IMR-90 (cell line): Measurements from ENCODE around the gene RBBP7. TPM values are rescaled to one million over a fixed set of nuclear protein-coding genes. Genes with fewer than 3 reads are reported as not detected.
A peak's percentile ranks its signal among the peaks of the same experiment; 100 is the strongest.

Experiments used
- ATAC-seq: fragments of 200-7000 bp; cut with Tn5 transposase; 2 replicates; pipeline ENCODE4 v1.9.1; 2020; ENCODE audit warnings: low read depth, mild to moderate bottlenecking, moderate library complexity
- BruUV-seq: library from RNA; stranded (reverse); fragments of 400-500 nt; replicated peaks from 2 replicates; lab custom pipeline; 2021; lab: Mats Ljungman, UMichigan
- CTCF ChIA-PET: fragments of 300-600 bp; formaldehyde crosslinking; extraction: SDS; loops from one replicate; lab custom pipeline; 2021; ENCODE audit warnings: antibody characterized with exemption; lab: Yijun Ruan, JAX
- POLR2A ChIA-PET: fragments of 300-600 bp; sonication (Branson Sonifier 250); formaldehyde crosslinking; loops from one replicate; lab custom pipeline; 2022; ENCODE audit warnings: antibody characterized with exemption; ENCODE audit not compliant: unreplicated experiment; lab: Charles Lee
- DNase-seq: peaks from one replicate; pipeline ENCODE4 v3.0.0; 2013
- H2AFZ ChIP-seq: replicated peaks from 2 replicates; pipeline ENCODE3; 2013; ENCODE audit warnings: low read length, mild to moderate bottlenecking; ENCODE audit not compliant: poor library complexity
- H2AK5ac ChIP-seq: 2 replicates; pipeline ENCODE4 v1.6.1; 2013; ENCODE audit warnings: low read depth, low read length, inconsistent platforms
- H2AK9ac ChIP-seq: replicated peaks from 2 replicates; pipeline ENCODE3; 2013; ENCODE audit warnings: mild to moderate bottlenecking, low read depth, low read length, moderate library complexity; ENCODE audit not compliant: poor library complexity
- H2BK120ac ChIP-seq: 2 replicates; pipeline ENCODE4 v1.6.1; 2013; ENCODE audit warnings: low read depth, low read length, inconsistent platforms
- H2BK15ac ChIP-seq: 3 replicates; pipeline ENCODE4 v1.6.1; 2013; ENCODE audit warnings: low read depth, low read length, inconsistent platforms
- H2BK20ac ChIP-seq: 2 replicates; pipeline ENCODE4 v1.6.1; 2013; ENCODE audit warnings: low read depth, mild to moderate bottlenecking, inconsistent platforms, low read length, moderate library complexity
- H2BK5ac ChIP-seq: 2 replicates; pipeline ENCODE4 v1.6.1; 2013; ENCODE audit warnings: mild to moderate bottlenecking, low read depth, low read length, inconsistent platforms; ENCODE audit not compliant: poor library complexity, severe bottlenecking
- H3K14ac ChIP-seq: replicated peaks from 2 replicates; pipeline ENCODE4 v1.6.1; 2013; ENCODE audit warnings: low read depth, low read length, inconsistent platforms
- H3K18ac ChIP-seq: 2 replicates; pipeline ENCODE4 v1.6.1; 2013; ENCODE audit warnings: low read depth, low read length, control low read depth
- H3K23ac ChIP-seq: 2 replicates; pipeline ENCODE4 v1.6.1; 2013; ENCODE audit warnings: low read depth, low read length, inconsistent platforms
- H3K27ac ChIP-seq: 2 replicates; pipeline ENCODE4 v1.5.1; 2013; ENCODE audit warnings: mild to moderate bottlenecking, control low read depth, low read length; ENCODE audit not compliant: insufficient read depth
- H3K27me3 ChIP-seq: 2 replicates; pipeline ENCODE4 v1.6.1; 2013; ENCODE audit warnings: low read length; ENCODE audit not compliant: control insufficient read depth, insufficient read depth
- H3K36me3 ChIP-seq: 2 replicates; pipeline ENCODE4 v1.6.1; 2013; ENCODE audit warnings: low read length, mixed read lengths; ENCODE audit not compliant: control insufficient read depth, insufficient read depth
- H3K4ac ChIP-seq: 2 replicates; pipeline ENCODE4 v1.6.1; 2013; ENCODE audit warnings: low read depth, low read length, inconsistent platforms
- H3K4me1 ChIP-seq: 2 replicates; pipeline ENCODE4 v1.6.1; 2013; ENCODE audit warnings: low read length, mixed read lengths; ENCODE audit not compliant: control insufficient read depth, insufficient read depth
- H3K4me2 ChIP-seq: 2 replicates; pipeline ENCODE4 v1.6.1; 2013; ENCODE audit warnings: low read depth, mild to moderate bottlenecking, control low read depth, low read length, moderate library complexity
- H3K4me3 ChIP-seq: 2 replicates; pipeline ENCODE4 v1.5.1; 2013; ENCODE audit warnings: low read depth, mild to moderate bottlenecking, control low read depth, low read length, moderate library complexity; ENCODE audit not compliant: insufficient read depth
- H3K56ac ChIP-seq: 2 replicates; pipeline ENCODE4 v1.6.1; 2013; ENCODE audit warnings: low read length, inconsistent platforms; ENCODE audit not compliant: insufficient read depth; ENCODE audit errors: extremely low read depth
- H3K79me1 ChIP-seq, 2 experiments: 2 replicates each; pipeline ENCODE4 v1.6.1; 2013; ENCODE audit warnings: low read length in 2 of 2, inconsistent platforms in 1 of 2, low read depth in 1 of 2
- H3K9ac ChIP-seq: 2 replicates; pipeline ENCODE4 v1.6.1; 2013; ENCODE audit warnings: low read depth, low read length, control low read depth
- H3K9me1 ChIP-seq: 2 replicates; pipeline ENCODE4 v1.6.1; 2013; ENCODE audit warnings: low read length, inconsistent platforms; ENCODE audit not compliant: insufficient read depth
- H3K9me3 ChIP-seq: 2 replicates; pipeline ENCODE4 v1.6.1; 2013; ENCODE audit warnings: low read length; ENCODE audit not compliant: control insufficient read depth, insufficient read depth
- H4K20me1 ChIP-seq: 2 replicates; pipeline ENCODE4 v1.6.1; 2013; ENCODE audit warnings: low read length, inconsistent platforms; ENCODE audit not compliant: insufficient read depth
- H4K5ac ChIP-seq: 2 replicates; pipeline ENCODE4 v1.6.1; 2013; ENCODE audit warnings: mild to moderate bottlenecking, low read depth, low read length, control low read depth
- H4K8ac ChIP-seq, 2 experiments: 2 replicates each; pipeline ENCODE4 v1.6.1; 2013; ENCODE audit warnings: low read depth in 2 of 2, low read length in 2 of 2, control low read depth in 1 of 2, inconsistent platforms in 1 of 2
- H4K91ac ChIP-seq: 2 replicates; pipeline ENCODE4 v1.6.1; 2013; ENCODE audit warnings: low read depth, low read length, inconsistent platforms; ENCODE audit not compliant: insufficient read depth
- CEBPB ChIP-seq: IDR thresholded peaks from 2 replicates; pipeline ENCODE4 v1.6.1; 2012; ENCODE audit warnings: low read depth, low read length, improper control_type of control experiment
- RFX5 ChIP-seq: IDR thresholded peaks from 2 replicates; pipeline ENCODE4 v1.8.0; 2012; ENCODE audit warnings: low read depth, mild to moderate bottlenecking, low read length, moderate library complexity
- WGBS, 2 experiments: methylation state at CpG; one replicate each; pipeline versions ENCODE4 v1.1.5 to v1.1.7; 2013; ENCODE audit warnings: missing lambda C conversion rate in 2 of 2; ENCODE audit not compliant: insufficient read length in 1 of 2; ENCODE audit errors: extremely low coverage in 2 of 2; 5-methylcytosine and 5-hydroxymethylcytosine counted together
- dilution Hi-C: fragments of 300-500 bp; cut with HindIII; formaldehyde crosslinking; loops from one replicate; pipeline ENCODE4 v1.14.3; 2018; ENCODE audit warnings: low sequenced_read_pairs; ENCODE audit not compliant: unreplicated experiment
- in situ Hi-C: fragments of 300-500 bp; cut with MboI; formaldehyde crosslinking; loops from 3 replicates; pipeline ENCODE4 v1.14.3; 2019; ENCODE audit warnings: low sequenced_read_pairs, inconsistent platforms, mixed read lengths
- intact Hi-C: fragments of 100-400 bp; cut with micrococcal nuclease; formaldehyde crosslinking; loops from 2 replicates; pipeline ENCODE4 v1.10.0; 2022
- polyA plus RNA-seq, 3 experiments: library from polyadenylated mRNA; depleted of rRNA; stranded (reverse); fragments of >200 nt; gene quantifications; 2 replicates each; pipeline ENCODE4 v1.2.3, GENCODE V29; 2012; ENCODE audit warnings: low replicate concordance in 1 of 3
- total RNA-seq: library from RNA; depleted of rRNA; stranded (reverse); fragments of >200 nt; gene quantifications from 2 replicates; pipeline ENCODE4 v1.2.3, GENCODE V29; 2012
- TF ChIP-seq, protein P1 (sequence below): fragments of 150-350 bp; IDR thresholded peaks from 2 replicates; pipeline ENCODE4 v1.6.1; 2017; ENCODE audit warnings: mild to moderate bottlenecking, antibody characterized with exemption, low read length, low read depth
- TF ChIP-seq, protein P2 (sequence below): conservative IDR thresholded peaks from 2 replicates; pipeline ENCODE4 v1.5.1; 2012; ENCODE audit warnings: mild to moderate bottlenecking, low read depth, low read length, improper control_type of control experiment

The RBBP7 gene
- total and polyA plus RNA-seq, 2 of the 4 experiments (the other 2 are of a cell fraction): 147 to 149 TPM

DNA sequence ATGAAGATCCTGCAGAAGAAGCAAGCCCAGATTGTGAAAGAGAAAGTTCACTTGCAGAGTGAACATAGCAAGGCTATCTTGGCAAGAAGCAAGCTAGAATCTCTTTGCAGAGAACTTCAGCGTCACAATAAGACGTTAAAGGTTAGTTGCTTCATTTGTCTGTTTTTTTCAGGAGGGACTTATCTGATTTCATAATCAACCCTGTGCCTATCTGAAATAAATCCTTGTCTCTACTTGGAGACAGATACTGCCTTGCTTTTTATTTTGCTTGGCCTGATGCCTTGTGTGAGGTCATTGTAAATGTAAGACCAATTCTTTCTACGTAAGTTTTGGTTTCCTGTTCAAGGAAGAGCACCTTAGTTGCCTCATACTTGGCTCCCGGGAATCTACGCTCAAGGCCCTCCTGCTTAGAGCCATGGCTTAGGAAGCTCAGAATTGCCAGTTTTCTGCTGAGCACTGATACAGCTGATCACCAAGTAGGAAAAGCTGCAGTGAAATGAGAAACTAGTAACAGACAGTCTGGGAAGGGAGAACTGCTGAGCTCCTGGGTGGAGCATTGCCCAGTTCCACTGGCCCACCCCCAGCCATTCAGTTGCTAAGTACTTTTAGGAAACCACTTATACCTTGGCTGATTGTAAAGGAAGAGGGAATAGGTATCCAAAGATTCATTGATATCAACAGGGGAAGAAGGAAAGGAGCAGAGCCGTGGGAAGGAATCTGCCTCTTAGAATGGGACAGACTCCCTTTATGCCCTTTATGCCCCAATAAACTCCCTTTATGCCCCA lies 41.8 kb downstream of the RBBP7 start:
- ChIA-PET CTCF (interaction anchor here (0.9 to 3.4 kb wide), 3 partner anchors 9 to 218 kb away, joined by 3 to 14 read pairs (median 3); no protein-coding TSS in a partner anchor), POLR2A (no interaction called here)
- H3K56ac ChIP-seq: no peak overlapping the region
- no peaks in the 10 kb centered on the region; the same call in 1 of the 2 replicates for H3K27me3 ChIP-seq
- no peaks in the 10 kb centered on the region for H3K9me3 ChIP-seq
- no peak overlapping the region for H3K4me3 ChIP-seq
- H4K91ac ChIP-seq: no peak overlapping the region; the same call in 1 of the 2 replicates
- peak overlapping the region; percentile 41 for H2BK5ac ChIP-seq
- no peaks in the 10 kb centered on the region for H3K9me1 ChIP-seq
- 0 out of 2 replicates have a peak overlapping the region, but pooled peaks have one; percentile 15 for H3K14ac ChIP-seq
- H2AK9ac ChIP-seq: peak overlapping the region; percentile 52
- 80% methylated on average over 2 of the region's 6 CpGs; no CpG with 5 or more reads in 1 of the 2 experiments for WGBS, 2 experiments
- in situ Hi-C loops (loop anchor here (10.0 to 25.0 kb wide), 2 partner anchors 226 to 859 kb away; no protein-coding TSS in a partner anchor), intact Hi-C loops (loop anchor here (5.0 kb wide), 3 partner anchors 39 to 759 kb away; no protein-coding TSS in a partner anchor), dilution Hi-C loops (no loop called here)
- H4K5ac ChIP-seq: no peak overlapping the region; the same call in 1 of the 2 replicates
- no peak overlapping the region for H3K9ac ChIP-seq
- no peak overlapping the region for H3K23ac ChIP-seq
- peak; percentile 38 for ATAC-seq
- peak overlapping the region in 1 of 2 experiments; percentile 11; a peak in 1 of 4 replicates for H4K8ac ChIP-seq
- no peak overlapping the region for H3K4ac ChIP-seq
- H4K20me1 ChIP-seq: no peaks in the 10 kb centered on the region
- peaks cover 12% of the 10 kb centered on the region for H3K4me1 ChIP-seq
- peak overlapping the region; percentile 52 for H3K18ac ChIP-seq
- H3K36me3 ChIP-seq: peaks cover 8% of the 10 kb centered on the region
- H2BK120ac ChIP-seq: no peak overlapping the region
- TF ChIP-seq CEBPB (peak; percentile 84), RFX5 (no peak)
- TF ChIP-seq, protein P1, sequence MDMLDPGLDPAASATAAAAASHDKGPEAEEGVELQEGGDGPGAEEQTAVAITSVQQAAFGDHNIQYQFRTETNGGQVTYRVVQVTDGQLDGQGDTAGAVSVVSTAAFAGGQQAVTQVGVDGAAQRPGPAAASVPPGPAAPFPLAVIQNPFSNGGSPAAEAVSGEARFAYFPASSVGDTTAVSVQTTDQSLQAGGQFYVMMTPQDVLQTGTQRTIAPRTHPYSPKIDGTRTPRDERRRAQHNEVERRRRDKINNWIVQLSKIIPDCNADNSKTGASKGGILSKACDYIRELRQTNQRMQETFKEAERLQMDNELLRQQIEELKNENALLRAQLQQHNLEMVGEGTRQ: no peak
- TF ChIP-seq, protein P2, sequence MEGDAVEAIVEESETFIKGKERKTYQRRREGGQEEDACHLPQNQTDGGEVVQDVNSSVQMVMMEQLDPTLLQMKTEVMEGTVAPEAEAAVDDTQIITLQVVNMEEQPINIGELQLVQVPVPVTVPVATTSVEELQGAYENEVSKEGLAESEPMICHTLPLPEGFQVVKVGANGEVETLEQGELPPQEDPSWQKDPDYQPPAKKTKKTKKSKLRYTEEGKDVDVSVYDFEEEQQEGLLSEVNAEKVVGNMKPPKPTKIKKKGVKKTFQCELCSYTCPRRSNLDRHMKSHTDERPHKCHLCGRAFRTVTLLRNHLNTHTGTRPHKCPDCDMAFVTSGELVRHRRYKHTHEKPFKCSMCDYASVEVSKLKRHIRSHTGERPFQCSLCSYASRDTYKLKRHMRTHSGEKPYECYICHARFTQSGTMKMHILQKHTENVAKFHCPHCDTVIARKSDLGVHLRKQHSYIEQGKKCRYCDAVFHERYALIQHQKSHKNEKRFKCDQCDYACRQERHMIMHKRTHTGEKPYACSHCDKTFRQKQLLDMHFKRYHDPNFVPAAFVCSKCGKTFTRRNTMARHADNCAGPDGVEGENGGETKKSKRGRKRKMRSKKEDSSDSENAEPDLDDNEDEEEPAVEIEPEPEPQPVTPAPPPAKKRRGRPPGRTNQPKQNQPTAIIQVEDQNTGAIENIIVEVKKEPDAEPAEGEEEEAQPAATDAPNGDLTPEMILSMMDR: no peak
- no peak overlapping the region; the same call in 1 of the 2 replicates for H2BK20ac ChIP-seq
- peak overlapping the region; percentile 66; the same call in 1 of the 2 replicates for H3K27ac ChIP-seq
- peak; percentile 91 for DNase-seq
- peak overlapping the region; percentile 38 for H3K4me2 ChIP-seq
- H3K79me1 ChIP-seq: 0 out of 4 replicates have a peak, but pooled peaks cover 0 to 3% of the 10 kb centered on the region in 2 experiments
- peak overlapping the region; percentile 33 for H2AFZ ChIP-seq
- BruUV-seq: no TSS peak
- peak overlapping the region; percentile 48; the same call in 1 of the 2 replicates for H2AK5ac ChIP-seq
- no peak overlapping the region for H2BK15ac ChIP-seq
